ENCODE data around the gene SPOCK3.

Gene SPOCK3

GRCh38 chr4:167144605-167145004 is 89.7 kb downstream of the SPOCK3 start:
- H3K27me3 ChIP-seq (ENCODE audit: control insufficient read depth, insufficient read depth, low read length) = no peaks in the 10 kb centered on the region
- no peaks in the 10 kb centered on the region for H3K4me1 ChIP-seq (ENCODE audit: control insufficient read depth, insufficient read depth, low read length)

GRCh38 chr4:167143018-167143417 is 91.3 kb downstream of the SPOCK3 start:
- no peak overlapping the region for H3K9ac ChIP-seq (ENCODE audit: low read length)
- no peaks in the 10 kb centered on the region for H3K27me3 ChIP-seq (ENCODE audit: control insufficient read depth, insufficient read depth, low read length)
- no peak overlapping the region for H3K27ac ChIP-seq (ENCODE audit: low read depth, low read length)
- H3K4me3 ChIP-seq (ENCODE audit: low read length) = no peak overlapping the region
- H3K4me1 ChIP-seq (ENCODE audit: control insufficient read depth, insufficient read depth, low read length) = no peaks in the 10 kb centered on the region
- H3K36me3 ChIP-seq (ENCODE audit: control insufficient read depth, insufficient read depth, low read length) = no peaks in the 10 kb centered on the region

More at GRCh38 chr4:167144605-167145004, 89.7 kb downstream of the SPOCK3 start:
- H3K9ac ChIP-seq (ENCODE audit: low read length) = no peak overlapping the region
- no peak overlapping the region for H3K4me3 ChIP-seq (ENCODE audit: low read length)
- no peaks in the 10 kb centered on the region for H3K36me3 ChIP-seq (ENCODE audit: control insufficient read depth, insufficient read depth, low read length)
- no peak overlapping the region for H3K27ac ChIP-seq (ENCODE audit: low read depth, low read length)

DNA sequence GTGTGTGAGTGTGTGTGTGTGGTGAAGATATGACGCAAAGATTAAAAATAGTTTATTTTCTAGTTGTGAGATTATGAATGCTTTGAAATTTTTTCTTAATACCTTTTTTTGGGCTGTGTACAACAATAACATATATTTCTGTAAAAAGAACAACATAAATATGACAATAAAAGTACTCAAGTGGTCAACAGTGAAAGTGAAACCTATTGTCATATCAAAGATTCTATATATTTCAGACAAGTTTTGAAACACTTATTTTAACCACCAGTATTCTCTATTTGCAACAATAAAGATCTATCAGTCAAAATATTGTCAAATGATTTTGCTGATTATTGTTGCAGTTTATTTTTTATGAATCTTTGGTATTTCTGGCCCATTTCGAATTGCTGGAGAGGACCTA is 98.0 kb downstream of the SPOCK3 start:
- H3K27me3 ChIP-seq (ENCODE audit: control insufficient read depth, insufficient read depth, low read length) = no peaks in the 10 kb centered on the region
- no peak overlapping the region for H3K4me3 ChIP-seq (ENCODE audit: low read length)
- no peak overlapping the region for H3K9ac ChIP-seq (ENCODE audit: low read length)
- H3K4me1 ChIP-seq (ENCODE audit: control insufficient read depth, insufficient read depth, low read length) = no peaks in the 10 kb centered on the region
- no peaks in the 10 kb centered on the region for H3K36me3 ChIP-seq (ENCODE audit: control insufficient read depth, insufficient read depth, low read length)
- H3K27ac ChIP-seq (ENCODE audit: low read depth, low read length) = no peak overlapping the region

GRCh38 chr4:167129146-167129545 is 105.1 kb downstream of the SPOCK3 start:
- no peaks in the 10 kb centered on the region for H3K27me3 ChIP-seq (ENCODE audit: control insufficient read depth, insufficient read depth, low read length)
- H3K36me3 ChIP-seq (ENCODE audit: control insufficient read depth, insufficient read depth, low read length) = no peaks in the 10 kb centered on the region
- no peak overlapping the region for H3K27ac ChIP-seq (ENCODE audit: low read depth, low read length)
- no peak overlapping the region for H3K4me3 ChIP-seq (ENCODE audit: low read length)
- no peaks in the 10 kb centered on the region for H3K4me1 ChIP-seq (ENCODE audit: control insufficient read depth, insufficient read depth, low read length)
- no peak overlapping the region for H3K9ac ChIP-seq (ENCODE audit: low read length)

DNA sequence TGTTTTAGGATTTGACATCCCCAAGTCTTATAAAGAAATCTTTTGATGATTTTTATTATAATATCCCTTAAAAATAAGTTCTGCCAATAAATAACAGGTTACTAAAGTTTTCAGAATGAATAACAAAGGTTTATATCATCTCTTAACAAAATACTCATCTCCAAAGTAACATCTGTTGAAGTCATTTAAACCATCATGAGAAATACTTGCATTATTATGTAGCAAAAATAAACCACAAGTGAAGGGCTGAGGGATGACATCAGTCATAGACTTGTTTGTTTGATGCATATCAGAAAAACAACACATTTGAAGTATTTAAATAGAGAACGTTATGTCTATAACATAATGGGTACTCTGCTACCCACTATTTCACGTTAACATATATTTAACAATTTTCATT is 114.9 kb downstream of the SPOCK3 start:
- H3K4me1 ChIP-seq (ENCODE audit: control insufficient read depth, insufficient read depth, low read length) = no peaks in the 10 kb centered on the region
- no peak overlapping the region for H3K27ac ChIP-seq (ENCODE audit: low read depth, low read length)
- no peak overlapping the region for H3K9ac ChIP-seq (ENCODE audit: low read length)
- H3K27me3 ChIP-seq (ENCODE audit: control insufficient read depth, insufficient read depth, low read length) = no peaks in the 10 kb centered on the region
- H3K36me3 ChIP-seq (ENCODE audit: control insufficient read depth, insufficient read depth, low read length) = no peaks in the 10 kb centered on the region
- H3K4me3 ChIP-seq (ENCODE audit: low read length) = no peak overlapping the region

- Histone ChIP-seq H3K27ac (ENCODE audit: low read depth, low read length) (no peak overlapping the region), H3K9ac (ENCODE audit: low read length) (no peak overlapping the region), H3K36me3 (ENCODE audit: control insufficient read depth, insufficient read depth, low read length) (no peaks in the 10 kb centered on the region), H3K4me3 (ENCODE audit: low read length) (no peak overlapping the region), H3K27me3 (ENCODE audit: control insufficient read depth, insufficient read depth, low read length) (no peaks in the 10 kb centered on the region), H3K4me1 (ENCODE audit: control insufficient read depth, insufficient read depth, low read length) (no peaks in the 10 kb centered on the region)
These were observed 117.0 kb downstream of the SPOCK3 start for GRCh38 chr4:167117273-167117672.

DNA sequence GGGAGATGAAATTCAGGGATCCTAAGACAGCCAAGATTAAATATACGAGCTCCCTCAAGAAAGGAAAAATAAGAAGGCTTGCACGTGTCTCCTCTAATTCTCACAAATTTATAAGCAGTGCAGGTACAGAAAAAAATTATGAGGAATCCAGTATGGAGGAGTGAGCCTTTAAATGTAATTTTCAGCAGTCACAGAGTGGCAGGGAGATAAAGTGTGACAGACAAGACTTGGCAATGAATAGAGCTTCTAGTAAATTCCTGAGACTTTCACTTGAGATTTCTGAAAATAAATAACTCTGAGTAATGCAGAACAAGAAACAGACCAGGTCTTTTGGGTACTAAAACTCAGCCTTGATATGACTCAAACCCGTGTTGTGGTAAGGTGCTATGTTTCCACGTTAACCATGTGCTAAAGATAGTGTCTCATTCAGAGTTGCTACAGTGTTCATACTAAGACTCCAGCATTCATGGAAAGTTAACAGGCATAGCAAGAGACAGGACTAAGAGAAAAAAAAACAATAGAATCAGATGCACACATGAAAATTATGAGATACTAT is 119.8 kb downstream of the SPOCK3 start:
- Histone ChIP-seq H3K27ac (ENCODE audit: low read depth, low read length) (no peak overlapping the region), H3K4me1 (ENCODE audit: control insufficient read depth, insufficient read depth, low read length) (no peaks in the 10 kb centered on the region), H3K4me3 (ENCODE audit: low read length) (no peak overlapping the region), H3K9ac (ENCODE audit: low read length) (no peak overlapping the region), H3K27me3 (ENCODE audit: control insufficient read depth, insufficient read depth, low read length) (no peaks in the 10 kb centered on the region), H3K36me3 (ENCODE audit: control insufficient read depth, insufficient read depth, low read length) (no peaks in the 10 kb centered on the region)

DNA sequence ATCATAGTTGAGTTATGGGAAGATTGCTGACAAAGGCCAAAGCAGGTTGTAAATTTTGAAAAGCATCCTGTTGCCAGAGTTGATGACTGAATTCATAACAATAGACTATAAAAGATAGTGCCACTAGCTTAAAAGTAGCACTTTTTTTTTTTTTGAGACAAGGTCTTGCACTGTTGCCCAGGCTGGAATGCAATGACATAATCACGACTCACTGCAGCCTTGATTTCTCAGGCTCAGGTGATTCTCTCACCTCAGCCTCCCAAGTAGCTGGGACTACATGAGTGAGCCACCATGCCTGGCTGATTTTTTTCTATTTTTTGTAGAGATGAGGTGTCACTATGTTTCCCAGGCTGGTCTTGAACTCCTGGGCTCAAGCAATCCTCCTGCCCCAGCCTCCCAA is 122.7 kb downstream of the SPOCK3 start:
- Histone ChIP-seq H3K27me3 (ENCODE audit: control insufficient read depth, insufficient read depth, low read length) (no peaks in the 10 kb centered on the region), H3K27ac (ENCODE audit: low read depth, low read length) (no peak overlapping the region), H3K4me1 (ENCODE audit: control insufficient read depth, insufficient read depth, low read length) (no peaks in the 10 kb centered on the region), H3K36me3 (ENCODE audit: control insufficient read depth, insufficient read depth, low read length) (no peaks in the 10 kb centered on the region), H3K9ac (ENCODE audit: low read length) (no peak overlapping the region), H3K4me3 (ENCODE audit: low read length) (no peak overlapping the region)

DNA sequence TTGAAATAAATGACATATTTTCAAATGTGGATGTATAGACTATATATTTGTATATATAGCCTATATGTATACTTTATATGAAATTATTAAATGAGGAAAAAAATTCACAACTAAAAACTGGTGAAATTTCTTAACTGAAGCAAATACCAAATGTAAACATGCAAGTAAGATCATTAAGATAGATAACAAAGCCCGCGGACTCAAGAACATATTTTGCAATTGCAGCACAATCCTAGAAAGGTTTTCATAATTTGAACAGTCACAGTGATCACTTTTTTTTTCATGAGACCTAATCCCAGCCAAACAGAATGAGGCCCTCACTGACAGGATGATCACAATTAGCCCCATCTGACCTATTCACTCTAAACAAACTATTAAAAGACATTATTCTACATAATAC is 123.2 kb downstream of the SPOCK3 start:
- H3K27ac ChIP-seq (ENCODE audit: low read depth, low read length) = no peak overlapping the region
- H3K4me1 ChIP-seq (ENCODE audit: control insufficient read depth, insufficient read depth, low read length) = no peaks in the 10 kb centered on the region
- no peak overlapping the region for H3K4me3 ChIP-seq (ENCODE audit: low read length)
- no peak overlapping the region for H3K9ac ChIP-seq (ENCODE audit: low read length)
- H3K36me3 ChIP-seq (ENCODE audit: control insufficient read depth, insufficient read depth, low read length) = no peaks in the 10 kb centered on the region
- no peaks in the 10 kb centered on the region for H3K27me3 ChIP-seq (ENCODE audit: control insufficient read depth, insufficient read depth, low read length)

- H3K36me3 ChIP-seq (ENCODE audit: control insufficient read depth, insufficient read depth, low read length) = no peaks in the 10 kb centered on the region
- H3K9ac ChIP-seq (ENCODE audit: low read length) = no peak overlapping the region
- H3K27ac ChIP-seq (ENCODE audit: low read depth, low read length) = no peak overlapping the region
- H3K27me3 ChIP-seq (ENCODE audit: control insufficient read depth, insufficient read depth, low read length) = no peaks in the 10 kb centered on the region
- H3K4me3 ChIP-seq (ENCODE audit: low read length) = no peak overlapping the region
- no peaks in the 10 kb centered on the region for H3K4me1 ChIP-seq (ENCODE audit: control insufficient read depth, insufficient read depth, low read length)
These were observed 124.4 kb downstream of the SPOCK3 start for GRCh38 chr4:167109859-167110258.

GRCh38 chr4:167105857-167106256 is 128.4 kb downstream of the SPOCK3 start:
- no peak overlapping the region for H3K9ac ChIP-seq (ENCODE audit: low read length)
- H3K4me3 ChIP-seq (ENCODE audit: low read length) = no peak overlapping the region
- H3K27me3 ChIP-seq (ENCODE audit: control insufficient read depth, insufficient read depth, low read length) = no peaks in the 10 kb centered on the region
- no peak overlapping the region for H3K27ac ChIP-seq (ENCODE audit: low read depth, low read length)
- no peaks in the 10 kb centered on the region for H3K4me1 ChIP-seq (ENCODE audit: control insufficient read depth, insufficient read depth, low read length)
- H3K36me3 ChIP-seq (ENCODE audit: control insufficient read depth, insufficient read depth, low read length) = no peaks in the 10 kb centered on the region

DNA sequence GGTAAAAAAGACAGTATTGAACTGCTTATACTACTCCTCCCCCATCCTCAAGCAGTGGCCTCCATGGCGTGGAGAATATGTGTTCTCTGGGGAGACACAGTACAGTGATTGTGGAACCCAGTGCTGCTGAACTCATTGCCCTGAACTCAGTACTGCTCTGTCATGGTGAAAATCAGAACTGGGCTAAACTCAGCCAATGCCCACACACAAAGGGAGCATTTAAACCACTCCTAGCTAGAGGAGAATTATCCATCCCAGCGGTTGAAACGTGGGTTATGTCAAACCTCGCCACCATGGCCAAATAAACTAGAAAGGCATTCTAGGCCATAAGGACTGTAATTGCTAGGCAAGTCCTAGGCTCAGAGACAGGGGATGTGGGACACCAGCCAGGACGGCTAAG is 131.8 kb downstream of the SPOCK3 start:
- Histone ChIP-seq H3K27me3 (ENCODE audit: control insufficient read depth, insufficient read depth, low read length) (no peaks in the 10 kb centered on the region), H3K36me3 (ENCODE audit: control insufficient read depth, insufficient read depth, low read length) (no peaks in the 10 kb centered on the region), H3K9ac (ENCODE audit: low read length) (no peak overlapping the region), H3K4me1 (ENCODE audit: control insufficient read depth, insufficient read depth, low read length) (no peaks in the 10 kb centered on the region), H3K27ac (ENCODE audit: low read depth, low read length) (no peak overlapping the region), H3K4me3 (ENCODE audit: low read length) (no peak overlapping the region)

DNA sequence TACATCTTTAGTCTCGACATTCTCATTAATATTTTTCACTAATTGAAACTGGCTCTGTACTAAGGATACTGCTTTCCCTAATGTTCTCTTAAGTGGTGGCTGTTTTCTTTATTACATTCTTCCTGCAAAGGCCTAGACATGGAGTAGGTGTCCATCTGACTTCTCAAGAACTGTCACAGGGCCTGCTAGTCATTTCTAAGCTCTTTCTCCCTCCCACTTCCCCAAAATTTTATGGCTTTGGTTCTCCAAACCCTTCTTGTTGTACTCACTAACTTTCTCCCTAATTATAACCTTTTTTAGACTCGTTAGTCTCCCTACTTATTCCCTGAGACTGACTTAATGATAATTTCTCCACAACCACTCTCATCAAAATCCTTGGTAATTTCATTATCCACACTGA is 133.3 kb downstream of the SPOCK3 start:
- Histone ChIP-seq H3K27ac (ENCODE audit: low read depth, low read length) (no peak overlapping the region), H3K4me3 (ENCODE audit: low read length) (no peak overlapping the region), H3K36me3 (ENCODE audit: control insufficient read depth, insufficient read depth, low read length) (no peaks in the 10 kb centered on the region), H3K9ac (ENCODE audit: low read length) (no peak overlapping the region), H3K4me1 (ENCODE audit: control insufficient read depth, insufficient read depth, low read length) (no peaks in the 10 kb centered on the region), H3K27me3 (ENCODE audit: control insufficient read depth, insufficient read depth, low read length) (no peaks in the 10 kb centered on the region)

Measured in rectal smooth muscle tissue (tissue), 1 donor.